SU-DHL-6 (cell line): ENCODE data around the gene THEM5.
"Not testable (repeated sequence)": the region's sequence is repeated elsewhere in the genome, so short reads cannot be mapped to it uniquely, and the experiment has no call there.

Experiments used
- CTCF ChIP-seq: fragments of 200-600 bp; sonication (generic); IDR thresholded peaks from one replicate; pipeline ENCODE4 v1.5.1; 2017; ENCODE audit warnings: antibody characterized with exemption, mild to moderate bottlenecking, low read length, moderate library complexity; ENCODE audit not compliant: insufficient read depth, poor library complexity, severe bottlenecking
- EZH2phosphoT487 ChIP-seq: fragments of 200-600 bp; sonication (generic), shearing (Covaris generic); conservative IDR thresholded peaks from 2 replicates; pipeline ENCODE4 v1.6.1; 2018; ENCODE audit warnings: mild to moderate bottlenecking, antibody characterized with exemption, low read length, moderate library complexity, mixed read lengths

DNA sequence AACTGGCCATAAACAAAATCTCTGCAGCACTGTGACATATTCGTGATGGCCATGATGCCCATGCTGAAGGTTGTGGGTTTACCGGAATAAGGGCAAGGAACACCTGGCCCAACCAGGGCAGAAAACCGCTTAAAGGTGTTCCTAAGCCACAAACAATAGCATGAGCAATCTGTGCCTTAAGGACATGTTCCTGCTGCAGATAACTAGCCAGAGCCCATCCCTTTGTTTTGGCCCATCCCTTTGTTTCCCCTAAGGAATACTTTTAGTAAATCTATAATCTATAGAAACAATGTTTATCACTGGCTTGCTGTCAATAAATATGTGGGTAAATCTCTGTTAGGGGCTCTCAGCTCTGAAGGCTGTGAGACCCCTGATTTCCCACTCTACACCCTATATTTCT lies 47.3 kb upstream of the THEM5 start:
- not testable (repeated sequence) for TF ChIP-seq CTCF, EZH2phosphoT487
